Measurements from ENCODE around the gene NLGN4X.

- TF ChIP-seq CTCF (IDR thresholded peaks at IDR 0.05; ENCODE audit: insufficient read depth, low read depth, low read length) = no peak
- TF ChIP-seq EZH2 (IDR thresholded peaks at IDR 0.05; ENCODE audit: insufficient read depth, low read length) = no peak
These were observed 358.9 kb downstream of the NLGN4X start for GRCh38 chrX:5869786-5870185.

Data from astrocyte (in vitro differentiated cells and primary cell).